Activated T-helper 1 cell treated with anti-CD3 and anti-CD28 coated beads, Interleukin-12 subunit alpha, Interleukin-12 subunit beta, Interleukin-2, Interleukin-4 antibody, amounts not matched to agents 30 ng/mL and 10 ng/mL and 1 ng/mL, durations not matched to agents 14 hours and 24 hours and 36 hours (primary cell): Measurements from ENCODE around the gene GPC3. TPM values are rescaled to one million over a fixed set of nuclear protein-coding genes. Genes with fewer than 3 reads are reported as not detected.

Experiments
- DNase-seq: peaks from one replicate; pipeline ENCODE4 v3.0.0; 2021; ENCODE audit warnings: low spot score
- H3K27ac Mint-ChIP-seq: one replicate; pipeline ENCODE4 v1.8.0; 2021; ENCODE audit warnings: mild to moderate bottlenecking, mixed read lengths
- H3K27me3 Mint-ChIP-seq: one replicate; pipeline ENCODE4 v1.8.0; 2022; ENCODE audit warnings: mild to moderate bottlenecking, moderate library complexity, mixed read lengths; ENCODE audit not compliant: insufficient read depth
- H3K36me3 Mint-ChIP-seq: one replicate; pipeline ENCODE4 v1.8.0; 2021; ENCODE audit warnings: low read depth, mixed read lengths
- H3K4me1 Mint-ChIP-seq: one replicate; pipeline ENCODE4 v1.8.0; 2021; ENCODE audit warnings: low read depth, mixed read lengths
- H3K4me3 Mint-ChIP-seq: one replicate; pipeline ENCODE4 v1.8.0; 2021; ENCODE audit warnings: mild to moderate bottlenecking, moderate library complexity, mixed read lengths
- H3K9me3 Mint-ChIP-seq: one replicate; pipeline ENCODE4 v1.8.0; 2021; ENCODE audit warnings: mixed read lengths
- intact Hi-C: fragments of 100-400 bp; cut with micrococcal nuclease; formaldehyde crosslinking; loops from one replicate; pipeline ENCODE4 v1.15.1; 2024
- total RNA-seq: library from RNA; stranded (reverse); gene quantifications from 2 replicates; pipeline ENCODE4 v1.2.3, GENCODE V29; 2022

GPC3 gene
- total RNA-seq, 1 donor from 2014 or later: 0.39 TPM

- DNase-seq: no peak
- H3K9me3 Mint-ChIP-seq: no peaks in the 10 kb centered on the region
- no peak overlapping the region for H3K4me3 Mint-ChIP-seq
- intact Hi-C loops: no loop called here
- no peaks in the 10 kb centered on the region for H3K4me1 Mint-ChIP-seq
- no peak overlapping the region for H3K27ac Mint-ChIP-seq
- H3K27me3 Mint-ChIP-seq: peaks cover 7% of the 10 kb centered on the region
- no peaks in the 10 kb centered on the region for H3K36me3 Mint-ChIP-seq
Measured at GRCh38 chrX:133857640-133858269, 127.6 kb downstream of the GPC3 start.

- Mint-ChIP-seq H3K36me3 (no peaks in the 10 kb centered on the region), H3K4me3 (no peak overlapping the region), H3K27ac (no peak overlapping the region), H3K9me3 (no peaks in the 10 kb centered on the region), H3K4me1 (no peaks in the 10 kb centered on the region), H3K27me3 (peaks cover 7% of the 10 kb centered on the region)
- intact Hi-C loops: no loop called here
- no peak for DNase-seq
Measured at GRCh38 chrX:133856819-133857218, 128.6 kb downstream of the GPC3 start.

- Mint-ChIP-seq H3K4me3 (no peak overlapping the region), H3K4me1 (no peaks in the 10 kb centered on the region), H3K9me3 (no peaks in the 10 kb centered on the region), H3K27ac (no peak overlapping the region), H3K27me3 (peaks cover 7% of the 10 kb centered on the region), H3K36me3 (no peaks in the 10 kb centered on the region)
- no peak for DNase-seq
- intact Hi-C loops: no loop called here
Measured at GRCh38 chrX:133854290-133854689, 131.1 kb downstream of the GPC3 start.

GRCh38 chrX:133852837-133853356 lies 132.5 kb downstream of the GPC3 start:
- Mint-ChIP-seq H3K27ac (no peak overlapping the region), H3K27me3 (peaks cover 10% of the 10 kb centered on the region), H3K4me3 (no peak overlapping the region), H3K36me3 (no peaks in the 10 kb centered on the region), H3K4me1 (no peaks in the 10 kb centered on the region), H3K9me3 (no peaks in the 10 kb centered on the region)
- DNase-seq: no peak
- intact Hi-C loops: no loop called here

GRCh38 chrX:133852401-133852800 lies 133.0 kb downstream of the GPC3 start:
- intact Hi-C loops: no loop called here
- H3K4me3 Mint-ChIP-seq: no peak overlapping the region
- no peaks in the 10 kb centered on the region for H3K36me3 Mint-ChIP-seq
- H3K4me1 Mint-ChIP-seq: no peaks in the 10 kb centered on the region
- H3K9me3 Mint-ChIP-seq: no peaks in the 10 kb centered on the region
- peaks cover 7% of the 10 kb centered on the region for H3K27me3 Mint-ChIP-seq
- H3K27ac Mint-ChIP-seq: no peak overlapping the region
- DNase-seq: no peak

- intact Hi-C loops: no loop called here
Measured at GRCh38 chrX:133850399-133850798, 135.0 kb downstream of the GPC3 start.

GRCh38 chrX:133849676-133850075 lies 135.7 kb downstream of the GPC3 start:
- H3K27ac Mint-ChIP-seq: no peak overlapping the region
- H3K27me3 Mint-ChIP-seq: peaks cover 4% of the 10 kb centered on the region
- no peaks in the 10 kb centered on the region for H3K9me3 Mint-ChIP-seq
- H3K4me3 Mint-ChIP-seq: no peak overlapping the region
- H3K36me3 Mint-ChIP-seq: no peaks in the 10 kb centered on the region
- intact Hi-C loops: no loop called here
- no peaks in the 10 kb centered on the region for H3K4me1 Mint-ChIP-seq
- DNase-seq: no peak

More at GRCh38 chrX:133850399-133850798, 135.0 kb downstream of the GPC3 start:
- no peak overlapping the region for H3K27ac Mint-ChIP-seq
- no peak overlapping the region for H3K4me3 Mint-ChIP-seq
- no peaks in the 10 kb centered on the region for H3K36me3 Mint-ChIP-seq
- no peaks in the 10 kb centered on the region for H3K4me1 Mint-ChIP-seq
- peaks cover 4% of the 10 kb centered on the region for H3K27me3 Mint-ChIP-seq
- no peak for DNase-seq
- H3K9me3 Mint-ChIP-seq: no peaks in the 10 kb centered on the region

GRCh38 chrX:133847340-133847994 lies 137.9 kb downstream of the GPC3 start:
- intact Hi-C loops: no loop called here
- Mint-ChIP-seq H3K27me3 (peaks cover 4% of the 10 kb centered on the region), H3K9me3 (no peaks in the 10 kb centered on the region), H3K36me3 (no peaks in the 10 kb centered on the region), H3K27ac (no peak overlapping the region), H3K4me1 (no peaks in the 10 kb centered on the region), H3K4me3 (no peak overlapping the region)
- DNase-seq: no peak

GRCh38 chrX:133846311-133846710 lies 139.1 kb downstream of the GPC3 start:
- Mint-ChIP-seq H3K27ac (no peak overlapping the region), H3K36me3 (no peaks in the 10 kb centered on the region), H3K27me3 (peaks cover 4% of the 10 kb centered on the region), H3K4me1 (no peaks in the 10 kb centered on the region), H3K9me3 (no peaks in the 10 kb centered on the region), H3K4me3 (no peak overlapping the region)
- DNase-seq: no peak
- intact Hi-C loops: no loop called here

- no peak for DNase-seq
- Mint-ChIP-seq H3K27ac (no peak overlapping the region), H3K36me3 (no peaks in the 10 kb centered on the region), H3K27me3 (no peaks in the 10 kb centered on the region), H3K9me3 (no peaks in the 10 kb centered on the region), H3K4me3 (no peak overlapping the region), H3K4me1 (no peaks in the 10 kb centered on the region)
- intact Hi-C loops: no loop called here
Measured at GRCh38 chrX:133840415-133840814, 145.0 kb downstream of the GPC3 start.

- Mint-ChIP-seq H3K4me1 (no peaks in the 10 kb centered on the region), H3K4me3 (no peak overlapping the region), H3K27me3 (no peaks in the 10 kb centered on the region), H3K9me3 (no peaks in the 10 kb centered on the region), H3K27ac (no peak overlapping the region), H3K36me3 (no peaks in the 10 kb centered on the region)
- no peak for DNase-seq
- intact Hi-C loops: no loop called here
Measured at GRCh38 chrX:133838761-133839676, 146.4 kb downstream of the GPC3 start.

- Mint-ChIP-seq H3K27ac (no peak overlapping the region), H3K36me3 (no peaks in the 10 kb centered on the region), H3K4me3 (no peak overlapping the region), H3K4me1 (no peaks in the 10 kb centered on the region), H3K27me3 (peaks cover 2% of the 10 kb centered on the region), H3K9me3 (no peaks in the 10 kb centered on the region)
- intact Hi-C loops: no loop called here
- DNase-seq: no peak
Measured at GRCh38 chrX:133837091-133837490, 148.3 kb downstream of the GPC3 start.

- Mint-ChIP-seq H3K27ac (no peak overlapping the region), H3K4me3 (no peak overlapping the region), H3K9me3 (no peaks in the 10 kb centered on the region), H3K27me3 (peaks cover 2% of the 10 kb centered on the region), H3K4me1 (no peaks in the 10 kb centered on the region), H3K36me3 (no peaks in the 10 kb centered on the region)
- DNase-seq: no peak
- intact Hi-C loops: no loop called here
Measured at GRCh38 chrX:133836561-133836960, 148.8 kb downstream of the GPC3 start.
